IPS DF 6.9 (cell line): ENCODE measurements around the gene SEC61B.

Source experiments
- DNase-seq: peaks from one replicate; pipeline ENCODE4 v3.0.0-alpha.2; 2013; ENCODE audit warnings: low read depth, low spot score
- H3K27ac ChIP-seq: one replicate; pipeline ENCODE4 v1.5.1; 2013; ENCODE audit warnings: low read length, control low read depth
- H3K27me3 ChIP-seq: 2 replicates; pipeline ENCODE4 v1.6.1; 2013; ENCODE audit warnings: mild to moderate bottlenecking, low read length; ENCODE audit not compliant: control insufficient read depth, insufficient read depth
- H3K36me3 ChIP-seq: 2 replicates; pipeline ENCODE4 v1.6.1; 2013; ENCODE audit warnings: low read length; ENCODE audit not compliant: control insufficient read depth, insufficient read depth
- H3K4me1 ChIP-seq: 2 replicates; pipeline ENCODE4 v1.6.1; 2013; ENCODE audit warnings: low read length; ENCODE audit not compliant: control insufficient read depth, insufficient read depth
- H3K4me3 ChIP-seq: 2 replicates; pipeline ENCODE4 v1.5.1; 2013; ENCODE audit warnings: mild to moderate bottlenecking, low read length
- H3K9me3 ChIP-seq: 2 replicates; pipeline ENCODE4 v1.6.1; 2013; ENCODE audit warnings: low read length, inconsistent platforms; ENCODE audit not compliant: control insufficient read depth, insufficient read depth
- WGBS: extraction: QIAGEN DNeasy Blood & Tissue Kit; methylation state at CpG from one replicate; pipeline ENCODE4 v1.1.7; 2013; ENCODE audit warnings: mixed read lengths, missing lambda C conversion rate; ENCODE audit not compliant: insufficient read length, insufficient coverage; 5-methylcytosine and 5-hydroxymethylcytosine counted together

Gene SEC61B

GRCh38 chr9:99182356-99182755 is 39.7 kb upstream of the SEC61B start:
- H3K27me3 ChIP-seq = no peaks in the 10 kb centered on the region
- H3K9me3 ChIP-seq = no peaks in the 10 kb centered on the region
- H3K4me1 ChIP-seq = peaks cover 1% of the 10 kb centered on the region
- no peak overlapping the region for H3K4me3 ChIP-seq
- no peak for DNase-seq
- no peaks in the 10 kb centered on the region for H3K36me3 ChIP-seq
- WGBS = no CpG with 5 or more reads among the region's 3 CpGs
- H3K27ac ChIP-seq = no peak overlapping the region

DNA sequence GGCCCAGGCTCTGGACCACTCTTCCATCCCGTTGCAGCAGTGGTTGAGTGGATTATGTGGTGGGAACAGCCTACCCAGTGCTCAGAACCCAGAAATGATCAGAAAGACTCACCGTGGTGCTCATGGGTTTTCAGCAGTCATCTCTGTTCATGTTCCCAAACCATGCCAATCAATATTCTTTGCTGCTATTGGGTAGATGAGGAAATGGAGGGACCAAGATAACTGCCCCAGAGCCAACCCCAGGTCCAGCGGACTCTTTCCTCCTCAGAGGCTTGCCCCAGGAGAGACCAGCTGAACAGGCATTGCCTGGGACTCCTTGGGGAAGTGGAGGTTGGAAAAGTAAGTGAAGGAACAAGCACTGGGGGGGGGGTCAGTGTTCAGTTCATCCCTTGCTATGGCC is 38.5 kb upstream of the SEC61B start:
- H3K4me1 ChIP-seq = peaks cover 1% of the 10 kb centered on the region

DNA sequence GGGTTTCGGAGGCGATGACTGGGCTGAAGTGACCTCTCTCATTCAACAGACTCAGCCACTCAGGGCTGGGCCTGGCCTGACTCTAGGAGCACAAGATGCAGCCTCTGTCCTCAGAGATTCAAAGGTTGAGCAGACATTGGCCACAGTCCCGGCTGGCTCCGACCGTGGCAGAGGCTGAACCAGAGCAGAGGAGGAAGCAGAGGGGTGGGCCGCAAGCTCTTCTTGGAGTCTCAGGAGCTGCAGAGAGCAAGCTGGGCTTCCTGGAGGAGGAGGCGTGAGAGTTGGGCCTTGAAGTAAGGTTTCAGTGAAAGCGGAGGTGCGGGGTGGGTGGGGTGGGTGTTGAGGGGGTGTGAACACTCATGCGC is 38.0 kb upstream of the SEC61B start:
- Histone ChIP-seq H3K4me1 (peaks cover 1% of the 10 kb centered on the region), H3K36me3 (no peaks in the 10 kb centered on the region), H3K27me3 (no peaks in the 10 kb centered on the region), H3K4me3 (no peak overlapping the region), H3K27ac (no peak overlapping the region), H3K9me3 (no peaks in the 10 kb centered on the region)
- DNase-seq = no peak
- WGBS = no CpG with 5 or more reads among the region's 10 CpGs

More for the DNA sequence above, 38.5 kb upstream of the SEC61B start:
- H3K4me3 ChIP-seq = no peak overlapping the region
- WGBS = no CpG with 5 or more reads among the region's 3 CpGs
- no peaks in the 10 kb centered on the region for H3K36me3 ChIP-seq
- H3K9me3 ChIP-seq = no peaks in the 10 kb centered on the region
- no peak overlapping the region for H3K27ac ChIP-seq
- DNase-seq = no peak
- H3K27me3 ChIP-seq = no peaks in the 10 kb centered on the region

DNA sequence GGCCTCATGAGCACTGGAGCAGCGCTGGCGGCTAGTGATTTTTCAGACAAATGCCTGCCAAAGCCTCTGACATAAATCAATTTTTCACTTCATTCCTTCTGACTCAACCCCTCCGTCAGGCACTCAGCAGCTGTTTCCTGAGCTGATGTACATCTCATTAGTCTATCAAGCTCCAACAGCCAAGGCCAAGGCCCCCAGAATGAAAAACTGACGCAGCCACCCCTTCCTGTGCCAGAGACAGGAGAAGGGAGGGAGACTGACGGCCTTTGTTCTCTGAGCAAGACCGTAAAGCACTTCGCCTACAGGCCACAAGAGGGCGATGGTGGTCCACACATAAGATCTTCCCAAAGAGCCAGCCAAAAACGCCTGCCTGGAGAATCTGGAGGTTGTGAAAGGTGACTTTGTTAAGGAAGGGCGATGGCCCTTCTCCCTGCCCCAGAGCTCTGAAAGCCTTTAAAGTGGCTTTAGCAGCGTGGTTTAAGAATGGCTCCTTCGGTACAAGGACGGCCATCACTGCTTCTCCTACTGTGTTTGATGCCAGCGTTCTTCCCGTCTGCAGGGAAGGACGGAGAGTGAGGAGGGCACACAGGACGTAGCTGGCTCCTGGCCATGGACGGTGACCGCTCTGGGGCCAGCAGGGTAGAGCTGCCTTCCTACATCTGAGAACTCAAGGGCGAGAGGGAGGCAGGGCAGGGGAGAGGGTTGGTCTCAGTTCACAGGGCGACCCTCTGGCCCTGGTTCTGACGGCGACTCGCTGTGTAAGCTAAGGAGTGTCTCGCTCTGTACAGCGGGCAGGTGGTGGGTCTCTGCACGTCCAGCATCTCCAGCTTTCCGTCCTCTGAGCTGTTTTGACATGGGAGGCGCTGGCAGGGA is 37.4 kb upstream of the SEC61B start:
- Histone ChIP-seq H3K9me3 (no peaks in the 10 kb centered on the region), H3K4me3 (no peak overlapping the region), H3K27ac (no peak overlapping the region), H3K27me3 (no peaks in the 10 kb centered on the region), H3K4me1 (peaks cover 1% of the 10 kb centered on the region; the same call in 1 of the 2 replicates), H3K36me3 (no peaks in the 10 kb centered on the region)
- WGBS = no CpG with 5 or more reads among the region's 29 CpGs
- peak; percentile 95 for DNase-seq

GRCh38 chr9:99185348-99185632 is 36.8 kb upstream of the SEC61B start:
- no peak for DNase-seq
- H3K9me3 ChIP-seq = no peaks in the 10 kb centered on the region
- H3K27me3 ChIP-seq = no peaks in the 10 kb centered on the region
- WGBS = no CpG with 5 or more reads among the region's 5 CpGs
- H3K36me3 ChIP-seq = no peaks in the 10 kb centered on the region
- H3K27ac ChIP-seq = no peak overlapping the region
- H3K4me1 ChIP-seq = peaks cover 1% of the 10 kb centered on the region; the same call in 1 of the 2 replicates
- H3K4me3 ChIP-seq = no peak overlapping the region

GRCh38 chr9:99185934-99186333 is 36.1 kb upstream of the SEC61B start:
- Histone ChIP-seq H3K4me3 (no peak overlapping the region), H3K36me3 (no peaks in the 10 kb centered on the region), H3K9me3 (no peaks in the 10 kb centered on the region), H3K4me1 (peaks cover 1% of the 10 kb centered on the region; the same call in 1 of the 2 replicates), H3K27me3 (no peaks in the 10 kb centered on the region), H3K27ac (no peak overlapping the region)
- no CpG with 5 or more reads among the region's 5 CpGs for WGBS
- DNase-seq = no peak

DNA sequence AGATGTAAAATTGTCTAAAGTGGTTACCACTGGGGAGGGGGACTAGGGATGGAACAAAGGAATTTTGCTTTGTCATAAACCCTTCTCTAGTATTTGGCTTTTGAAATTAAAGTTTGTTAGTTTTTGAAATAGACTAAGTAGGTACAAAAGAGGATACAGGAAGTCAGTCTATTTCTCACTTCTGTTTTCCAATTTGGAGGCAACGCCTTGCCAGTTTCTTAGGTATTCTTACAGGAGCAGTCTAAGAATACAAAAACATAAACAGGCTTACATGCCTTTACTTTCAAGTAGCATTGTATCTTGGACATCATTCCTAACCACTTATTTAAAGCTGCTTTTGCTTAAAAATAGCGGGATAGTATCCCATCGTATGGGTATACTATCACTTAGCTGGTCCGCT is 34.8 kb upstream of the SEC61B start:
- H3K27ac ChIP-seq = no peak overlapping the region
- no peaks in the 10 kb centered on the region for H3K36me3 ChIP-seq
- WGBS = no CpG with 5 or more reads among the region's 4 CpGs
- no peak for DNase-seq
- no peaks in the 10 kb centered on the region for H3K9me3 ChIP-seq
- peaks cover 1% of the 10 kb centered on the region; the same call in 1 of the 2 replicates for H3K4me1 ChIP-seq
- no peaks in the 10 kb centered on the region for H3K27me3 ChIP-seq
- no peak overlapping the region for H3K4me3 ChIP-seq

DNA sequence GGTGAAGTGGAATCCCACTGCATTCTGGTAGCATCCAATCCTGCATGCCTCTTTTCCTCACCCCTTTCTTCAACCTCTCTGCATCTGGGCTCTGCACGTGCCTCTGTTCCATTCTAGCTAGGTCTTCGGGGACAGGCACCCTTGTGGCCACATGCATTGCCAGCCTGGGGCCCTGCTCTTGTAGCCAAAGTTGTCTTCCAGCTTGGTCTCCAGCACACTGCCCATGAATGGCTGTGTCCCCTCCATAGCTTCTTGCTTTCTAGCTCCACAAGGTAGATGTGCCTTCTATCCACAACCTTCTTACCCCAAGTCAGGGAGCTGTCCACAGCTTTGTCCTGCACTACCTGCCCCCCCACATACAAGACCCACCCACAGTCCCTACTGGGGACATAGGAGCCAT is 32.9 kb upstream of the SEC61B start:
- no peaks in the 10 kb centered on the region for H3K36me3 ChIP-seq
- WGBS = no CpG with 5 or more reads among the region's 2 CpGs
- no peak for DNase-seq
- H3K27me3 ChIP-seq = no peaks in the 10 kb centered on the region
- no peak overlapping the region for H3K27ac ChIP-seq
- H3K4me3 ChIP-seq = no peak overlapping the region
- peaks cover 1% of the 10 kb centered on the region; the same call in 1 of the 2 replicates for H3K4me1 ChIP-seq
- no peaks in the 10 kb centered on the region for H3K9me3 ChIP-seq

- no peak for DNase-seq
- no peak overlapping the region for H3K4me3 ChIP-seq
- no peaks in the 10 kb centered on the region for H3K36me3 ChIP-seq
- no CpG with 5 or more reads among the region's 8 CpGs for WGBS
- no peaks in the 10 kb centered on the region for H3K9me3 ChIP-seq
- H3K27ac ChIP-seq = no peak overlapping the region
- H3K27me3 ChIP-seq = no peaks in the 10 kb centered on the region
- H3K4me1 ChIP-seq = no peaks in the 10 kb centered on the region
Observed at GRCh38 chr9:99189887-99190596, 32.0 kb upstream of the SEC61B start.

- Histone ChIP-seq H3K27ac (no peak overlapping the region), H3K9me3 (no peaks in the 10 kb centered on the region), H3K4me1 (no peaks in the 10 kb centered on the region), H3K27me3 (no peaks in the 10 kb centered on the region), H3K36me3 (no peaks in the 10 kb centered on the region), H3K4me3 (no peak overlapping the region)
- no CpG with 5 or more reads among the region's 3 CpGs for WGBS
- no peak for DNase-seq
Observed at GRCh38 chr9:99190597-99191283, 31.3 kb upstream of the SEC61B start.
